ENCODE results near the gene UBE2B. TPM values are rescaled to one million over a fixed set of nuclear protein-coding genes. Genes with fewer than 3 reads are reported as not detected.

The UBE2B gene
- polyA plus RNA-seq, 4 donors: 63.1 to 143 (median 99.6) TPM

- Histone ChIP-seq H3K4me3 (ENCODE audit: low read depth in 1 of 3, low read length in 3 of 3) (no peak overlapping the region), H3K9me3 (ENCODE audit: control insufficient read depth in 2 of 2, insufficient read depth in 1 of 2, low read depth in 1 of 2, low read length in 1 of 2) (no peaks in the 10 kb centered on the region), H3K4me1 (ENCODE audit: control insufficient read depth in 3 of 3, insufficient read depth in 2 of 3, low read depth in 1 of 3, low read length in 2 of 3) (no peaks in the 10 kb centered on the region), H3K36me3 (ENCODE audit: control insufficient read depth in 3 of 3, insufficient read depth in 2 of 3, low read depth in 1 of 3, low read length in 3 of 3) (peaks cover 0 to 37% (median 0%) of the 10 kb centered on the region in 3 donors), H3K27ac (ENCODE audit: low read depth in 1 of 3, low read length in 2 of 3) (no peak overlapping the region), H3K27me3 (ENCODE audit: control insufficient read depth in 3 of 3, insufficient read depth in 3 of 3, low read length in 3 of 3) (no peaks in the 10 kb centered on the region)
- WGBS, 3 donors: 29 to 73% (median 39%) methylated on average over 5 of the region's 5 CpGs
- FAIRE-seq (no peak), DNase-seq (peak in 1 of 2 donors; percentile 66)
Measured at GRCh38 chr5:134403951-134404350, 32.6 kb downstream of the UBE2B start.

GRCh38 chr5:134406390-134406789, 35.0 kb downstream of the UBE2B start:
- Histone ChIP-seq H3K27me3 (ENCODE audit: control insufficient read depth in 3 of 3, insufficient read depth in 3 of 3, low read length in 3 of 3) (no peaks in the 10 kb centered on the region), H3K36me3 (ENCODE audit: control insufficient read depth in 3 of 3, insufficient read depth in 2 of 3, low read depth in 1 of 3, low read length in 3 of 3) (peaks cover 0 to 33% (median 0%) of the 10 kb centered on the region in 3 donors), H3K4me3 (ENCODE audit: low read depth in 1 of 3, low read length in 3 of 3) (no peak overlapping the region), H3K27ac (ENCODE audit: low read depth in 1 of 3, low read length in 2 of 3) (no peak overlapping the region), H3K9me3 (ENCODE audit: control insufficient read depth in 2 of 2, insufficient read depth in 1 of 2, low read depth in 1 of 2, low read length in 1 of 2) (no peaks in the 10 kb centered on the region), H3K4me1 (ENCODE audit: control insufficient read depth in 3 of 3, insufficient read depth in 2 of 3, low read depth in 1 of 3, low read length in 2 of 3) (peaks cover 3 to 11% (median 5%) of the 10 kb centered on the region in 3 donors)
- DNase-seq (no peak), FAIRE-seq (no peak)
- WGBS, 3 donors: 43 to 70% (median 50%) methylated on average over 1 of the region's 1 CpG

- peaks cover 0 to 21% (median 0%) of the 10 kb centered on the region in 3 donors for H3K36me3 ChIP-seq (ENCODE audit: control insufficient read depth in 3 of 3, insufficient read depth in 2 of 3, low read depth in 1 of 3, low read length in 3 of 3)
- H3K4me3 ChIP-seq (ENCODE audit: low read depth in 1 of 3, low read length in 3 of 3): no peak overlapping the region
- H3K27ac ChIP-seq (ENCODE audit: low read depth in 1 of 3, low read length in 2 of 3): peak overlapping the region in 1 of 3 donors; percentile 16
- peaks cover 3 to 34% (median 11%) of the 10 kb centered on the region in 3 donors for H3K4me1 ChIP-seq (ENCODE audit: control insufficient read depth in 3 of 3, insufficient read depth in 2 of 3, low read depth in 1 of 3, low read length in 2 of 3)
- 20 to 65% (median 24%) methylated on average over 6 of the region's 6 CpGs for WGBS, 3 donors
- FAIRE-seq (no peak), DNase-seq (no peak)
- H3K27me3 ChIP-seq (ENCODE audit: control insufficient read depth in 3 of 3, insufficient read depth in 3 of 3, low read length in 3 of 3): no peaks in the 10 kb centered on the region
- no peaks in the 10 kb centered on the region for H3K9me3 ChIP-seq (ENCODE audit: control insufficient read depth in 2 of 2, insufficient read depth in 1 of 2, low read depth in 1 of 2, low read length in 1 of 2)
Measured at GRCh38 chr5:134409321-134409720, 38.0 kb downstream of the UBE2B start.

DNA sequence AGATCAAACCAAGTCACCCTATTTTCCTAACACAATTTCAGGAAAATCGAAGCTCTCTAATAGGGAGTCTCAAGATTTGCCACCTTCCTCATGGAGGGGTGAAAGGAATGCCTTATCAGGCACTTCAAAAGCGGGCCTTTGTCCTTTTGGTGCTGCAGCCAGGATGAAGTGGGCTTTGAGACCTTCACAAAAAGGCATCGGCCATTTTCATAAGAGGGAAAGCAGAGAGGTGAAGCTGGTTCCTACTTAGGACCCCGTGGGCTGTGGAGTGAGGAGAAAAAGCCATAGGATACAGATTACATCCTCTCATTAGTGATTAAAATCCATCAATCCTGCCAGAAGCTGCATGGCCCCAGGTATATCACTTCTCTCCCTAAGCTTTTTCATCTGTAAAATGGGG, 39.5 kb downstream of the UBE2B start:
- Histone ChIP-seq H3K27ac (ENCODE audit: low read depth in 1 of 3, low read length in 2 of 3) (no peak overlapping the region), H3K27me3 (ENCODE audit: control insufficient read depth in 3 of 3, insufficient read depth in 3 of 3, low read length in 3 of 3) (no peaks in the 10 kb centered on the region), H3K36me3 (ENCODE audit: control insufficient read depth in 3 of 3, insufficient read depth in 2 of 3, low read depth in 1 of 3, low read length in 3 of 3) (peaks cover 0 to 17% (median 0%) of the 10 kb centered on the region in 3 donors), H3K4me3 (ENCODE audit: low read depth in 1 of 3, low read length in 3 of 3) (peak overlapping the region; percentile 83 to 91 (median 85)), H3K4me1 (ENCODE audit: control insufficient read depth in 3 of 3, insufficient read depth in 2 of 3, low read depth in 1 of 3, low read length in 2 of 3) (peaks cover 3 to 38% (median 11%) of the 10 kb centered on the region in 3 donors), H3K9me3 (ENCODE audit: control insufficient read depth in 2 of 2, insufficient read depth in 1 of 2, low read depth in 1 of 2, low read length in 1 of 2) (no peaks in the 10 kb centered on the region)
- no peak for FAIRE-seq
- no peak for DNase-seq
- WGBS, 3 donors: 37 to 58% (median 48%) methylated on average over 4 of the region's 4 CpGs

- peak overlapping the region; percentile 83 to 89 (median 83) for H3K27ac ChIP-seq (ENCODE audit: low read depth in 1 of 3, low read length in 2 of 3)
- no peaks in the 10 kb centered on the region for H3K9me3 ChIP-seq (ENCODE audit: control insufficient read depth in 2 of 2, insufficient read depth in 1 of 2, low read depth in 1 of 2, low read length in 1 of 2)
- H3K36me3 ChIP-seq (ENCODE audit: control insufficient read depth in 3 of 3, insufficient read depth in 2 of 3, low read depth in 1 of 3, low read length in 3 of 3): peaks cover 0 to 17% (median 0%) of the 10 kb centered on the region in 3 donors
- DNase-seq (no peak), FAIRE-seq (no peak)
- peak overlapping the region; percentile 83 to 91 (median 85) for H3K4me3 ChIP-seq (ENCODE audit: low read depth in 1 of 3, low read length in 3 of 3)
- 1 to 5% (median 2%) methylated on average over 9 of the region's 9 CpGs for WGBS, 3 donors
- peaks cover 3 to 41% (median 11%) of the 10 kb centered on the region in 3 donors for H3K4me1 ChIP-seq (ENCODE audit: control insufficient read depth in 3 of 3, insufficient read depth in 2 of 3, low read depth in 1 of 3, low read length in 2 of 3)
- no peaks in the 10 kb centered on the region for H3K27me3 ChIP-seq (ENCODE audit: control insufficient read depth in 3 of 3, insufficient read depth in 3 of 3, low read length in 3 of 3)
Measured at GRCh38 chr5:134411228-134411545, 39.8 kb downstream of the UBE2B start.

DNA sequence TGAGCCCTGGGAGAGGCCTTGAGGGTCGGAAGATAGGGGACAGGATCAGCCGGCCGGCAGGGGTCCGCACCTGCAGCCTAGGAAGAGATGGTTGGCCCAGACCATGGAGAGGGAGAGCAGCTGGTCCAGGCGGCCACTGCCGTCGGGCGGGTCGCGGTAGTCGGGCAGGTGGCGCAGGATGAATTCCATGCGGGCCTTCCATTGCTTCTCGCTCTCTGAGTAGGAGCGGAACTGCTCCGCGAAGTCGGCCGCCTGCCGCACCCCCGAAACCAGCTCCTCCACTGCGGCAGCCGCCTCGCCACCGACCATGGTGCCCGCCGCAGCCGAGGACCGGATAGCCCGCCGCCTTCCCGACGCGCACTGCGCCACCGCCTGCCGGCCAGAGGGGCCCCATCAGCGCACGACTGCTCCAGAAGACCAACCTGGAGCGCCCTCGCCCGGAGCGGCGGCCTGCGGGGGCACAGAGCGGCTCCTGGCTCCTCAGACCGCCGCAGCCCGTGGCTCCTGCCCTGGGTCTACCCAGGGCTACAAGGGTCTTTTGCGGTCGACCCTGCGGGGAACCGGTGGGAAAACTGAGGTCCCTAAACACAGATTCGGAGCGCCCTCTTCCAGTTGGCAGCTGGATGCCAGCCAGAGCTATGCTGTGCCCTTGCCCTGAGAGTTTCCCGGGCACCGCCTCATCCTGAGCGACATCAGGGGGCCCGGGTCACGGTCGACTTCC, 40.3 kb downstream of the UBE2B start, which contains the start of gene CDKN2AIPNL:
TSS of gene CDKN2AIPNL (minus strand) at position 336 of the 721 bp plus-strand sequence. CDS start at position 309, 27 bp downstream.
- WGBS, 3 donors: 0% methylated on average over 46 to 61 of the region's 61 CpGs
- peaks cover 3 to 46% (median 11%) of the 10 kb centered on the region in 3 donors for H3K4me1 ChIP-seq (ENCODE audit: control insufficient read depth in 3 of 3, insufficient read depth in 2 of 3, low read depth in 1 of 3, low read length in 2 of 3)
- H3K4me3 ChIP-seq (ENCODE audit: low read depth in 1 of 3, low read length in 3 of 3): peak within 1 kb of the TSS; percentile 83 to 91 (median 85)
- peaks cover 0 to 12% (median 0%) of the 10 kb centered on the region in 3 donors for H3K36me3 ChIP-seq (ENCODE audit: control insufficient read depth in 3 of 3, insufficient read depth in 2 of 3, low read depth in 1 of 3, low read length in 3 of 3)
- H3K27ac ChIP-seq (ENCODE audit: low read depth in 1 of 3, low read length in 2 of 3): peak within 1 kb of the TSS; percentile 83 to 89 (median 83)
- no peaks in the 10 kb centered on the region for H3K9me3 ChIP-seq (ENCODE audit: control insufficient read depth in 2 of 2, insufficient read depth in 1 of 2, low read depth in 1 of 2, low read length in 1 of 2)
- H3K27me3 ChIP-seq (ENCODE audit: control insufficient read depth in 3 of 3, insufficient read depth in 3 of 3, low read length in 3 of 3): no peaks in the 10 kb centered on the region
- FAIRE-seq (no peak), DNase-seq (peak; percentile 89 to 96)

DNA sequence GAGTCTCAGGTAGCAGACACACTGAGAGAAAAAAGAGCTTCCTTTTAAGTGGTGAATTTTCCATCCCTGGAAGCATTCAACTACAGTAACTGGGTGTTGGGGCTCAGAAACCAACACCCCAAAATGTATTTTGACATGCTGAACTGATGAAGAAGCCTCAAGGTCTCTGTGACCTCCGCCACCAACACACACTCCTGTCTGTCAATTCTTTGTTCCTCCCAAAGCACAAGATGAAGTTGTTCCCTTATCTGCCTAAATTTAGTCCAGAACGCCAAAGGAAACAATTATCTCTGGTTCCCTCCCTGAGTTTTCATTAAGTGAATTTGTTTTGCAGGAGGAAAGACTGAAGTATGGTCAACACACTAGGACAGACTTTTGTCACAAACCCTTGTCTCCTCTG, 41.7 kb downstream of the UBE2B start:
- Histone ChIP-seq H3K27me3 (ENCODE audit: control insufficient read depth in 3 of 3, insufficient read depth in 3 of 3, low read length in 3 of 3) (no peaks in the 10 kb centered on the region), H3K4me3 (ENCODE audit: low read depth in 1 of 3, low read length in 3 of 3) (no peak overlapping the region), H3K9me3 (ENCODE audit: control insufficient read depth in 2 of 2, insufficient read depth in 1 of 2, low read depth in 1 of 2, low read length in 1 of 2) (no peaks in the 10 kb centered on the region), H3K36me3 (ENCODE audit: control insufficient read depth in 3 of 3, insufficient read depth in 2 of 3, low read depth in 1 of 3, low read length in 3 of 3) (peaks cover 0 to 4% (median 0%) of the 10 kb centered on the region in 3 donors), H3K4me1 (ENCODE audit: control insufficient read depth in 3 of 3, insufficient read depth in 2 of 3, low read depth in 1 of 3, low read length in 2 of 3) (peaks cover 5 to 54% (median 11%) of the 10 kb centered on the region in 3 donors), H3K27ac (ENCODE audit: low read depth in 1 of 3, low read length in 2 of 3) (peak overlapping the region in 2 of 3 donors; percentile 83 to 89)
- 52 to 79% (median 66%) methylated on average over 2 of the region's 2 CpGs for WGBS, 3 donors
- no peak for DNase-seq
- FAIRE-seq: no peak

DNA sequence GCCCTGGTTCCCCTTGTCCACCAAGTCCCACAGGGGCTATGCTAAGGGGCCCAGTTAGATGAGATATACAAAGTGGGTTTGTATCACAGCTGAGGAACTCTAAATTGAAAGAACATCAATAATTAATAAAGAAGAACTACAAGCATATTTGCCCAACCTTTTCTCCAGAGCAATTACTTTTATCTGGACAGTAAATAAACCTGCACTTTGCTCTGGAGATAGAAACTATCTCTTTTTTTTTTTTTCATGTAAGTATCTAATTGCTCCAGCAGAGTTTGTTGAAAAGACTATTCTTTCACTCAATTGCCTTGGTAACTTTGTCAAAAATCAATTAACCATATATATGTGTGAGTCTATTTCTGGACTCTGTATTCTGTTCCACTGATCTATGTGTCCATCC, 46.3 kb downstream of the UBE2B start:
- DNase-seq (peak; percentile 69 to 76), FAIRE-seq (no peak)
- Histone ChIP-seq H3K4me1 (ENCODE audit: control insufficient read depth in 3 of 3, insufficient read depth in 2 of 3, low read depth in 1 of 3, low read length in 2 of 3) (peaks cover 0 to 51% (median 2%) of the 10 kb centered on the region in 3 donors), H3K9me3 (ENCODE audit: control insufficient read depth in 2 of 2, insufficient read depth in 1 of 2, low read depth in 1 of 2, low read length in 1 of 2) (peaks cover 0 to 7% of the 10 kb centered on the region in 2 donors), H3K27ac (ENCODE audit: low read depth in 1 of 3, low read length in 2 of 3) (peak overlapping the region; percentile 12 to 89 (median 76)), H3K27me3 (ENCODE audit: control insufficient read depth in 3 of 3, insufficient read depth in 3 of 3, low read length in 3 of 3) (no peaks in the 10 kb centered on the region), H3K4me3 (ENCODE audit: low read depth in 1 of 3, low read length in 3 of 3) (no peak overlapping the region), H3K36me3 (ENCODE audit: control insufficient read depth in 3 of 3, insufficient read depth in 2 of 3, low read depth in 1 of 3, low read length in 3 of 3) (no peaks in the 10 kb centered on the region)
